Mesothelial cell of epicardium (in vitro differentiated cells): Measurements from ENCODE around the gene NHEJ1. TPM values are rescaled to one million over a fixed set of nuclear protein-coding genes. Genes with fewer than 3 reads are reported as not detected.
A peak's percentile ranks its signal among the peaks of the same experiment; 100 is the strongest.

Experiments
- DNase-seq, 2 experiments: peaks; one replicate each; pipeline ENCODE4 v3.0.0; 2021; ENCODE audit warnings: low spot score in 2 of 2; ENCODE audit not compliant: unreplicated experiment in 2 of 2
- H3K27ac Mint-ChIP-seq: 2 replicates; pipeline ENCODE4 v1.8.0; 2021; ENCODE audit warnings: mixed read lengths
- H3K27me3 Mint-ChIP-seq: 2 replicates; pipeline ENCODE4 v1.8.0; 2021; ENCODE audit warnings: low read depth, mixed read lengths
- H3K36me3 Mint-ChIP-seq: 2 replicates; pipeline ENCODE4 v1.8.0; 2021; ENCODE audit warnings: mixed read lengths
- H3K4me1 Mint-ChIP-seq: 2 replicates; pipeline ENCODE4 v1.8.0; 2021; ENCODE audit warnings: mixed read lengths
- H3K4me3 Mint-ChIP-seq: 2 replicates; pipeline ENCODE4 v1.8.0; 2021; ENCODE audit warnings: mild to moderate bottlenecking, moderate library complexity, mixed read lengths
- H3K9me3 Mint-ChIP-seq: 2 replicates; pipeline ENCODE4 v1.8.0; 2021; ENCODE audit warnings: mixed read lengths
- CTCF ChIP-seq: fragments of 200-600 bp; sonication (generic); IDR thresholded peaks from one replicate; pipeline ENCODE4 v1.5.0; 2021; ENCODE audit warnings: antibody characterized with exemption; ENCODE audit not compliant: unreplicated experiment
- total RNA-seq: library from RNA; stranded (reverse); gene quantifications from 3 replicates; pipeline ENCODE4 v1.2.1, GENCODE V29; 2021

Gene NHEJ1
- total RNA-seq, 1 donor from 2014 or later = 11.5 TPM

GRCh38 chr2:219072741-219073250 is 87.8 kb downstream of the NHEJ1 start:
- H3K9me3 Mint-ChIP-seq = no peaks in the 10 kb centered on the region
- H3K4me1 Mint-ChIP-seq = no peaks in the 10 kb centered on the region
- no peak overlapping the region for H3K27ac Mint-ChIP-seq
- no peak for TF ChIP-seq CTCF
- H3K36me3 Mint-ChIP-seq = peaks cover 9% of the 10 kb centered on the region
- no peak overlapping the region for H3K4me3 Mint-ChIP-seq
- DNase-seq = no peak
- peaks cover 7% of the 10 kb centered on the region for H3K27me3 Mint-ChIP-seq

GRCh38 chr2:219071131-219071816 is 89.3 kb downstream of the NHEJ1 start:
- no peak overlapping the region for H3K4me3 Mint-ChIP-seq
- no peaks in the 10 kb centered on the region for H3K4me1 Mint-ChIP-seq
- no peaks in the 10 kb centered on the region for H3K9me3 Mint-ChIP-seq
- no peak for DNase-seq
- H3K27me3 Mint-ChIP-seq = peaks cover 15% of the 10 kb centered on the region
- peaks cover 9% of the 10 kb centered on the region for H3K36me3 Mint-ChIP-seq
- no peak for TF ChIP-seq CTCF
- no peak overlapping the region for H3K27ac Mint-ChIP-seq

GRCh38 chr2:219065484-219065883 is 95.1 kb downstream of the NHEJ1 start:
- H3K36me3 Mint-ChIP-seq = no peaks in the 10 kb centered on the region
- H3K4me3 Mint-ChIP-seq = no peak overlapping the region
- no peaks in the 10 kb centered on the region for H3K9me3 Mint-ChIP-seq
- no peak for TF ChIP-seq CTCF
- no peak overlapping the region for H3K27ac Mint-ChIP-seq
- H3K4me1 Mint-ChIP-seq = no peaks in the 10 kb centered on the region
- DNase-seq = no peak
- H3K27me3 Mint-ChIP-seq = peaks cover 67% of the 10 kb centered on the region

GRCh38 chr2:219062081-219062480 is 98.5 kb downstream of the NHEJ1 start:
- H3K4me3 Mint-ChIP-seq = no peak overlapping the region
- H3K27ac Mint-ChIP-seq = no peak overlapping the region
- no peak for DNase-seq
- H3K27me3 Mint-ChIP-seq = peaks cover 89% of the 10 kb centered on the region
- H3K36me3 Mint-ChIP-seq = no peaks in the 10 kb centered on the region
- no peak for TF ChIP-seq CTCF
- H3K9me3 Mint-ChIP-seq = no peaks in the 10 kb centered on the region
- H3K4me1 Mint-ChIP-seq = peaks cover 8% of the 10 kb centered on the region

- no peak for DNase-seq
- peaks cover 8% of the 10 kb centered on the region for H3K4me1 Mint-ChIP-seq
- no peaks in the 10 kb centered on the region for H3K9me3 Mint-ChIP-seq
- H3K36me3 Mint-ChIP-seq = no peaks in the 10 kb centered on the region
- no peak within 1 kb of the TSS for H3K27ac Mint-ChIP-seq
- peaks cover 92% of the 10 kb centered on the region for H3K27me3 Mint-ChIP-seq
- no peak for TF ChIP-seq CTCF
- H3K4me3 Mint-ChIP-seq = peak within 1 kb of the TSS; percentile 22
These were observed 99.5 kb downstream of the NHEJ1 start, which contains the start of gene IHH for GRCh38 chr2:219060821-219061791. Gene IHH (minus strand): TSS chr2:219060921. CDS start chr2:219060467, 454 bp downstream.
